ENCODE results near the gene USP7. TPM values are rescaled to one million over a fixed set of nuclear protein-coding genes. Genes with fewer than 3 reads are reported as not detected.
"Not testable (repeated sequence)": the region's sequence is repeated elsewhere in the genome, so short reads cannot be mapped to it uniquely, and the experiment has no call there.

USP7 gene
- total RNA-seq, 1 donor from 2014 or later = 41.3 TPM

DNA sequence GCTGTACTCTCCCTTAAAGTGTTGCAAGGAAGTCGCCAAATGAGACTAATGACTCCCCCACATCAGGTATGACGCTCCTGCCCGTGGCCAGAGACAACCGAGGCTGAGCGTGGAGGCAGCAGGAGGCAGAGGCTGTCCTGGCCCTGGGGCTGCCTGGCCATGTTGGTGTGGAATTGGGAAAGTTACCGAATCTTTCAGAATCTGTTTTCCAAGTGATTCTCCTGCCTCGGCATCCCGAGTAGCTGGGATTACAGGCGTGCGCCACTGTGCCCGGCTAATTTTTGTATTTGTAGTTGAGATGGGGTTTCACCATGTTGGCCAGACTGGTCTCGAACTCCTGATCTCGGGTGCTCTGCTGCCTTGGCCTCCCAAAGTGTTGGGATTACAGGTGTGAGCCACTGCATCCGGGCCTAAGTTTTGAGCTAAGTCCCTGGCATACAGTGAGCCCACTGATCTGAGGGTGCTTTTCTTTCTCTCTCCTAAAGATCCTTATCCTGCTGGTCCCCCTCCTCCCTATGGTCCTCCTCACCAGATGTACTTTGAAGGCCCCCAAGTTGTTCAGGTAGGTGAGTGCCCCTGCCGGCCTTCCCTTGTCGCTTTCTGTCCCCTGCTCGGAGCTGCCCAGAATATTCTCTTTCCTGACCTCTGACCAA is 80.9 kb downstream of the USP7 start:
- Histone ChIP-seq H3K27me3 (ENCODE audit: control insufficient read depth, insufficient read depth, low read length) (no peaks in the 10 kb centered on the region), H3K4me3 (ENCODE audit: low read depth, low read length) (no peak overlapping the region), H3K36me3 (ENCODE audit: control insufficient read depth, insufficient read depth, low read length) (no peaks in the 10 kb centered on the region)
- no peak for TF ChIP-seq CTCF (IDR thresholded peaks at IDR 0.05; ENCODE audit: insufficient read depth, low read length, severe bottlenecking)
- DNase-seq (ENCODE audit: low read depth) (no peak), FAIRE-seq (no peak)

DNA sequence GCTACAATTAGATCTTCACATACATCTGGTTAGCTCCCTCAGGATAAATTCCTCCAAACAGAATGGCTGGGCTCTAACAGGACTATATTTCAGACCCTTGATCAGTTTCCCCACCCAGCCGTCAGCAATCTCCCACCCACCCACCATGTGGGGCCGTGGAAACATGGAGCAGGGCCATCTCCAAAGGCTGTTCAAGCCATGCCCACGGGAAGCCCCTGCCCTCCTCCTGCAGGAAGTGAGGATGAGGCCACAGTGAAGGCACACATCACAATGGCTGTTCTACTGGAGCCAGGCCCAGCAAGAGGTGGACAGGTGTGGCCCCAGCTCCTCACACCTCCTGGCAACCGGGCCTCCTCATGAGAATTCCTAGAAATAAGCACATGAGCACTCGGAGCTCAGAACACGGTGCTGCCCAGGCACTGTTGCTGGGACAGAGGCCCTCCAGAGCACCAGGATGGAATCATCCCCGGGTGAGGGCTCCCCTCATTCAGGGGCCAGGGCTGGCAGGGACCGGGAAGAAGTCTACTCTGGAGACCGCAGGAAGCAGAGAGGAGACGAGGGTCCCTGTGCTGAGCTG is 81.6 kb downstream of the USP7 start, which contains the start of gene LITAFD:
LITAFD (plus strand) TSS at position 311 of the 577 bp plus-strand sequence. CDS start 2,005 bp downstream, outside the sequence.
- Histone ChIP-seq H3K36me3 (ENCODE audit: control insufficient read depth, insufficient read depth, low read length) (no peaks in the 10 kb centered on the region), H3K4me3 (ENCODE audit: low read depth, low read length) (no peak within 1 kb of the TSS), H3K27me3 (ENCODE audit: control insufficient read depth, insufficient read depth, low read length) (no peaks in the 10 kb centered on the region)
- DNase-seq (ENCODE audit: low read depth) = no peak
- no peak for TF ChIP-seq CTCF (IDR thresholded peaks at IDR 0.05; ENCODE audit: insufficient read depth, low read length, severe bottlenecking)
- no peak for FAIRE-seq

- Histone ChIP-seq H3K36me3 (ENCODE audit: control insufficient read depth, insufficient read depth, low read length) (no peaks in the 10 kb centered on the region), H3K4me3 (ENCODE audit: low read depth, low read length) (no peak overlapping the region), H3K27me3 (ENCODE audit: control insufficient read depth, insufficient read depth, low read length) (no peaks in the 10 kb centered on the region)
- FAIRE-seq (no peak), DNase-seq (ENCODE audit: low read depth) (no peak)
- no peak for TF ChIP-seq CTCF (IDR thresholded peaks at IDR 0.05; ENCODE audit: insufficient read depth, low read length, severe bottlenecking)
Measured at GRCh38 chr16:8880839-8881510, 82.7 kb downstream of the USP7 start.

DNA sequence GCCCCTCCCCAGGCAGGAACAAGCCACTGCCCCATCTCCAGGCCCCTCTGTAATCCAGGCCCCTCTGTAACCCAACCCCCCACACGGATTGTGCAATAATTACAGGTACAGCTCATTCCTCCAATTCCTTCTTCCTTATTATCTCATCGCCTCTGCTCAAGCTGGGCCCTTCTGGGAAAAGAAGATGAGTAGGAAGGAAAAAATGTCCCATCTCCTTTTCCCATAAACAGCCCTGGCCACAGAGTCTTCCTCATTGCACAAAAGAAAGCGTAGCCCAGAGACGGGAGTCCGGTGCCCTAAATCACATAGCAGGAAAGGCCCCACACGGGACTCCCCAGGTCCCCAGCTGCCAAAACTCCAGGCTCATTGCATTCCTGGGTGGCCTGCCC is 85.2 kb downstream of the USP7 start:
- no peak for FAIRE-seq

DNA sequence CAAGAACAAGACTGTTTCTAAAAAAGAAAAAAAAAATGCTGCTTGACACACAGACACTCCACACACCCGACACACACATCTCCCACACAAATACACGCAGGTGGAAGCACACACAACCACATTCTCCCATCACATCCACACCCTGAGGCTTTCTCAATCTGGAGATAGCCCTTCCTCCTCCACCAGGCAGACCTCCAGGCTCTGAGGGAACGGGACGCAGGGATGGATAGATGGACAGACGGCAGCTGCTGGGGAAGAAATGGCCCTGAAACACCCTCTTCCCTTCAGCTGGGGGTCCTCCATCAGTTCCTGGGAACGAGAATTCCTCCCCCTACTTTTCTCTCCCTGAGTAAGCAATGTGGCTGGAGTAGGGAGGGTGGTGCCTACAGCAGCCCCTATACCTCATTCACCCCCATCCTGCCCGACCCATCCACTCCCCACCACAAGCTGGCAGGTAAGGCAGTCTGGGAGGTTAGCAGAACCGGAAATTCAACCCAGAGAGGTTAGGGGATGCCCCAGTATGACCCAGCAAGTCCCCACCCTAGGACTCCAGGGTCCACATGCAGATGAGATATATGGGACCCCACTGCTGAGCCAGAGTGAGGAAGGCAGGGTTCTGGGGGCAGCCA is 85.7 kb downstream of the USP7 start:
- no peaks in the 10 kb centered on the region for H3K36me3 ChIP-seq (ENCODE audit: control insufficient read depth, insufficient read depth, low read length)
- H3K27me3 ChIP-seq (ENCODE audit: control insufficient read depth, insufficient read depth, low read length) = no peaks in the 10 kb centered on the region
- TF ChIP-seq CTCF (IDR thresholded peaks at IDR 0.05; ENCODE audit: insufficient read depth, low read length, severe bottlenecking) = no peak
- H3K4me3 ChIP-seq (ENCODE audit: low read depth, low read length) = no peak overlapping the region
- FAIRE-seq = no peak
- DNase-seq (ENCODE audit: low read depth) = peak; percentile 81

More for the DNA sequence above, 85.2 kb downstream of the USP7 start:
- Histone ChIP-seq H3K36me3 (ENCODE audit: control insufficient read depth, insufficient read depth, low read length) (no peaks in the 10 kb centered on the region), H3K4me3 (ENCODE audit: low read depth, low read length) (no peak overlapping the region), H3K27me3 (ENCODE audit: control insufficient read depth, insufficient read depth, low read length) (no peaks in the 10 kb centered on the region)
- TF ChIP-seq CTCF (IDR thresholded peaks at IDR 0.05; ENCODE audit: insufficient read depth, low read length, severe bottlenecking) = no peak
- DNase-seq (ENCODE audit: low read depth) = peak; percentile 87

DNA sequence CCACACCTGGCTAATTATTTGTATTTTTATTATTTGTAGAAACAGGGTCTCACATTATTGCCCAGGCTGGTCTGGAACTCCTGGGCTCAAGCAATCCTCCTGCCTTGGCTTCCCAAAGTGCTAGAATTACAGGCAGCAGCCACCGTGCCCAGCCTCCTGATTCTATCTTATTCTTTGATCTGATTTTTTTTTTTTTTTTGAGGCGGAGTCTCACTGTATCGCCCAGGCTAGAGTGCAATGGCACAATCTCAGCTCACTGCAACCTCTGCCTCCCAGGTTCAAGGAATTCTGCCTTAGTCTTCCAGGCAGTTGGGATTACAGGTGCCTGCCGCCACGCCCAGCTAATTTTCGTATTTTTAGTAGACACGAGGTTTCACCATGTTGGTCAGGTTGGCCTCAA is 88.4 kb downstream of the USP7 start:
- not testable (repeated sequence) for DNase-seq (ENCODE audit: low read depth); H3K27me3 ChIP-seq (ENCODE audit: control insufficient read depth, insufficient read depth, low read length); H3K4me3 ChIP-seq (ENCODE audit: low read depth, low read length); FAIRE-seq; H3K36me3 ChIP-seq (ENCODE audit: control insufficient read depth, insufficient read depth, low read length)
